Activated B cell treated with CpG ODN at 0.5 μM for 24 hours (primary cell): ENCODE measurements around the gene PKHD1. TPM values are rescaled to one million over a fixed set of nuclear protein-coding genes. Genes with fewer than 3 reads are reported as not detected.

Experiments used
- ATAC-seq: fragments of 200-7000 bp; cut with Tn5 transposase; one replicate; pipeline ENCODE4 v1.10.0; 2021; ENCODE audit warnings: low read depth, mild to moderate bottlenecking, moderate library complexity
- CTCF ChIA-PET: fragments of 350-600 bp; sonication (Branson Sonifier 250); formaldehyde crosslinking; loops from one replicate; lab custom pipeline; 2021; ENCODE audit warnings: antibody characterized with exemption; lab: Charles Lee
- POLR2A ChIA-PET: fragments of 350-600 bp; sonication (Branson Sonifier 250); formaldehyde crosslinking; loops from one replicate; lab custom pipeline; 2021; ENCODE audit warnings: antibody characterized with exemption; lab: Charles Lee
- DNase-seq: peaks from one replicate; pipeline ENCODE4 v3.0.0; 2022
- H3K27ac Mint-ChIP-seq: one replicate; pipeline ENCODE4 v1.8.0; 2020; ENCODE audit warnings: mixed read lengths
- H3K27me3 Mint-ChIP-seq: one replicate; pipeline ENCODE4 v1.8.0; 2021; ENCODE audit warnings: mixed read lengths
- H3K36me3 Mint-ChIP-seq: one replicate; pipeline ENCODE4 v1.8.0; 2021; ENCODE audit warnings: low read depth, mixed read lengths
- H3K4me1 Mint-ChIP-seq: one replicate; pipeline ENCODE4 v1.8.0; 2021; ENCODE audit warnings: mixed read lengths
- H3K4me3 Mint-ChIP-seq: one replicate; pipeline ENCODE4 v1.8.0; 2020; ENCODE audit warnings: mild to moderate bottlenecking, mixed read lengths
- H3K9me3 Mint-ChIP-seq: one replicate; pipeline ENCODE4 v1.8.0; 2020; ENCODE audit warnings: mixed read lengths
- CTCF ChIP-seq: fragments of 200-600 bp; IDR thresholded peaks from one replicate; pipeline ENCODE4 v1.8.0; 2022; ENCODE audit warnings: antibody characterized with exemption, mild to moderate bottlenecking
- intact Hi-C: fragments of 100-400 bp; cut with micrococcal nuclease; formaldehyde crosslinking; loops from one replicate; pipeline ENCODE4 v1.15.1; 2024
- total RNA-seq: library from RNA; stranded (reverse); gene quantifications from 2 replicates; pipeline ENCODE4 v1.2.3, GENCODE V29; 2022

Gene PKHD1
- total RNA-seq, 1 donor from 2014 or later = not detected

DNA sequence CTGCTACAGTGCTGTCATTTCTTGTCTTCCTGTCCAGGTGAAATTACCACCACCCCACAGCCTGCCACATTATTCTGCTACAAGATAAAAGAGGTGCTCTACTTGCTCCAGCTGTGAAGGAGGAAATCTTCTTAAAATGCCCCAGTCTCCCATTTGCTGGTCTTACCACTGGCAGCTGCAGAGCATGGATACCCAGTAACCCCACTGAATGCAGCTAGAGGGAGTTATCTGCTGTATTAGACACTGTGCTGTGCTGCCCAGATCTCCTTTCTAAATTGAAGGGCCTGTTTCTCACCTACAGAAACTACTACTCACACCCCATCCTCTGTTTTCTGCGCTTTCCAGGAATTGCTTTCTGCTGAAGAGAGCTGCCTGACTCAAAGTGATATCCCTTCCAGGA lies 517.8 kb downstream of the PKHD1 start:
- Mint-ChIP-seq H3K9me3 (peaks cover 4% of the 10 kb centered on the region), H3K27ac (no peak overlapping the region), H3K4me1 (no peaks in the 10 kb centered on the region), H3K36me3 (no peaks in the 10 kb centered on the region), H3K27me3 (no peaks in the 10 kb centered on the region), H3K4me3 (no peak overlapping the region)
- ATAC-seq = no peak
- ChIA-PET CTCF (no interaction called here), POLR2A (no interaction called here)
- intact Hi-C loops = no loop called here
- TF ChIP-seq CTCF = no peak
- DNase-seq = no peak

GRCh38 chr6:51568771-51569170 lies 518.6 kb downstream of the PKHD1 start:
- H3K4me3 Mint-ChIP-seq = no peak overlapping the region
- intact Hi-C loops = no loop called here
- no peaks in the 10 kb centered on the region for H3K36me3 Mint-ChIP-seq
- DNase-seq (no peak), ATAC-seq (no peak)
- no peaks in the 10 kb centered on the region for H3K27me3 Mint-ChIP-seq
- no peaks in the 10 kb centered on the region for H3K4me1 Mint-ChIP-seq
- H3K27ac Mint-ChIP-seq = no peak overlapping the region
- POLR2A ChIA-PET = no interaction called here
- no peak for TF ChIP-seq CTCF
- H3K9me3 Mint-ChIP-seq = peaks cover 4% of the 10 kb centered on the region
- CTCF ChIA-PET = no interaction called here

GRCh38 chr6:51565472-51565871 lies 521.9 kb downstream of the PKHD1 start:
- ChIA-PET POLR2A (no interaction called here), CTCF (no interaction called here)
- Mint-ChIP-seq H3K4me3 (no peak overlapping the region), H3K27ac (no peak overlapping the region), H3K36me3 (no peaks in the 10 kb centered on the region), H3K27me3 (no peaks in the 10 kb centered on the region), H3K4me1 (no peaks in the 10 kb centered on the region), H3K9me3 (no peaks in the 10 kb centered on the region)
- no peak for TF ChIP-seq CTCF
- ATAC-seq (no peak), DNase-seq (no peak)
- intact Hi-C loops = no loop called here

Other genes starting within 250 kb of the PKHD1 start
- not detected in 2 replicates for gene IL17A, start 98.8 kb upstream of the PKHD1 start, total RNA-seq
- not detected in 2 replicates for gene IL17F, start 156.9 kb upstream of the PKHD1 start, total RNA-seq
- 73.2 and 78.9 TPM in 2 replicates for gene MCM3, start 197.1 kb upstream of the PKHD1 start, total RNA-seq